ENCODE measurements around the gene COL6A6. TPM values are rescaled to one million over a fixed set of nuclear protein-coding genes. Genes with fewer than 3 reads are reported as not detected.

Gene COL6A6
- total RNA-seq, result not detected
- 0.05 TPM for polyA plus RNA-seq (2013, experiment 1 of 2)
- 1.4 TPM for polyA plus RNA-seq (2013, experiment 2 of 2)
- 0 to 0.25 (median 0) reads per million in 172 experiments for total RNA-seq

DNA sequence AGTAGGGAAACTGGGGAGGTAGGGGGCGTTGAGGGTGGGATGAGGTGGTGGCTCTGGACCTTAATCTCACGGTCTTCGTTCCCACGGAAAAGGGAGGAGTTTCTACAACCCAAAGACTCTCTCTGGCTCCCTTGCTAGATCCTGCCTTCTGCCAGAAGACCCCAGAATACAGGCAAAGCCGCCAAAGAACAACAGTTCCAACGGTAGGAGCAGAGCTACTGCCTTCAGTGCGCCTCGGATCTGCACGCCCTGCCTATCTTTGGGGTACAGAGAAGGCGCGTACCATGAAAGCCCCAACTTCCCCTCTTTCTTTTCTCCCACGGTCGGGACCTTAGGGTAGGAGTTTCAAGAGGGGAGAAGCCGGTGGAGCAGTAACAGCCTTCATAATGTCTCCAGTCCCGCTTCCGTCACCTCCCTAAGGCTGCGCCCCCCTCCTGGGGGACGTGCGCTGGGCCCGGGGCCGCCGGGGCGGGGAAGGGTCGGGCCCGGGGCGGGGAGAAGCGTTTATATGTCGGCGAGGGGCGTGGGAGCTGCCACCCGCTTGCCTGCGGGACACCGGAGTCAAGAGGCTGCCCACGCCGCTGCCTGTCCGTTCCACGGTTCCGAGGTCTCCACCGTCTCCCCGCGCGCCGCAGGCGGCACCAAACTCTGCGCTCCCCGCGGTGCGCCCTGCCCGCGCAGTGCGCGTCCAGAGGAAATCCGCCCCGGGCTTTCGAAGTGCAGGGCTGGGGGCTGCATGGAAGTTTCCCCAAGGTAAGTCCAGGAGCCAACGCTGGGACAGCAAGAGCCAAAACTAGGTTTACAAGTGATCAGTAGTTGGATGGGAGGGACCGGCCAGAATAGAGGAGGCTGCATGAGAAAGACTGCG, at the start of gene COL6A6:
Gene COL6A6, plus strand, starts transcription at position 533 of the 868 bp plus-strand sequence. CDS start 43,188 bp downstream, outside the sequence.
- Histone ChIP-seq H3K27ac (ENCODE audit: low read depth in 1 of 2, low read length in 2 of 2) (no peak within 1 kb of the TSS), H3K4me3 (ENCODE audit: low read length) (no peak within 1 kb of the TSS), H3K9me3 (ENCODE audit: control insufficient read depth in 1 of 2, insufficient read depth in 1 of 2, low read length in 2 of 2) (peaks cover 0 to 9% of the 10 kb centered on the region in 2 experiments), H3K27me3 (ENCODE audit: control insufficient read depth in 1 of 2, insufficient read depth in 2 of 2, low read length in 2 of 2) (peaks cover 10 to 32% of the 10 kb centered on the region in 2 experiments), H3K4me1 (ENCODE audit: insufficient read depth, low read length) (no peaks in the 10 kb centered on the region), H3K36me3 (ENCODE audit: insufficient read depth, low read length) (no peaks in the 10 kb centered on the region)
- no peaks in the 10 kb centered on the region for H3K4me1 Mint-ChIP-seq (ENCODE audit: low read depth)
- ATAC-seq (ENCODE audit: poor library complexity), result no peak
- H3K9me3 Mint-ChIP-seq, result no peaks in the 10 kb centered on the region
- H3K36me3 Mint-ChIP-seq (ENCODE audit: low read depth), result no peaks in the 10 kb centered on the region
- ChIA-PET POLR2A (no interaction called here), CTCF (no interaction called here)
- peaks cover 59% of the 10 kb centered on the region for H3K27me3 Mint-ChIP-seq
- intact Hi-C loops (cut with DNase I, micrococcal nuclease), result no loop called here
- no peak within 1 kb of the TSS for H3K27ac Mint-ChIP-seq
- TF ChIP-seq, protein P1, sequence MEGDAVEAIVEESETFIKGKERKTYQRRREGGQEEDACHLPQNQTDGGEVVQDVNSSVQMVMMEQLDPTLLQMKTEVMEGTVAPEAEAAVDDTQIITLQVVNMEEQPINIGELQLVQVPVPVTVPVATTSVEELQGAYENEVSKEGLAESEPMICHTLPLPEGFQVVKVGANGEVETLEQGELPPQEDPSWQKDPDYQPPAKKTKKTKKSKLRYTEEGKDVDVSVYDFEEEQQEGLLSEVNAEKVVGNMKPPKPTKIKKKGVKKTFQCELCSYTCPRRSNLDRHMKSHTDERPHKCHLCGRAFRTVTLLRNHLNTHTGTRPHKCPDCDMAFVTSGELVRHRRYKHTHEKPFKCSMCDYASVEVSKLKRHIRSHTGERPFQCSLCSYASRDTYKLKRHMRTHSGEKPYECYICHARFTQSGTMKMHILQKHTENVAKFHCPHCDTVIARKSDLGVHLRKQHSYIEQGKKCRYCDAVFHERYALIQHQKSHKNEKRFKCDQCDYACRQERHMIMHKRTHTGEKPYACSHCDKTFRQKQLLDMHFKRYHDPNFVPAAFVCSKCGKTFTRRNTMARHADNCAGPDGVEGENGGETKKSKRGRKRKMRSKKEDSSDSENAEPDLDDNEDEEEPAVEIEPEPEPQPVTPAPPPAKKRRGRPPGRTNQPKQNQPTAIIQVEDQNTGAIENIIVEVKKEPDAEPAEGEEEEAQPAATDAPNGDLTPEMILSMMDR (IDR thresholded peaks at IDR 0.05), result no peak
- no peak within 1 kb of the TSS for H3K4me3 Mint-ChIP-seq
- DNase-seq, result no peak

DNA sequence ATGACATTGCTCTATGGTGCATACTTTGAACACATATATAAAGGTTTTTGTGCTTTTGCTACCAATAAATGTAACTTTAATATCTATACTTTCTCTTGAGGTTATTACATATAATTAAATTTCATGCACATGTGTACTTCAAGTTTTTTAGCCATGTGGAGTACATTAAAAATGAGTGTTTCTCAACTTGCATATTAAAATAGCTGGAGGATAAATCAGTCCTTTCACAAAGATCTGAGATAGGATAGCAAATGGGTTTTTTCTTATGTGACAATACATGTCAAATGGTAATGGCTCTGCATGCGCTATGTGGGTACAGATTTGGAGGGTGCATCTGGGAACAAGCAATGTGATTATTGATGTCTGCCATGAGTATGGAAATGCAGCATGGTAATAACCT, 48.7 kb upstream of the COL6A6 start:
- Mint-ChIP-seq H3K4me1 (ENCODE audit: low read depth) (no peaks in the 10 kb centered on the region), H3K4me3 (no peak overlapping the region), H3K27me3 (peaks cover 57% of the 10 kb centered on the region), H3K36me3 (ENCODE audit: low read depth) (no peaks in the 10 kb centered on the region), H3K9me3 (no peaks in the 10 kb centered on the region), H3K27ac (no peak overlapping the region)
- ChIA-PET CTCF (no interaction called here), POLR2A (no interaction called here)
- H3K4me1 ChIP-seq (ENCODE audit: insufficient read depth, low read length), result no peaks in the 10 kb centered on the region
- H3K36me3 ChIP-seq (ENCODE audit: insufficient read depth, low read length), result no peaks in the 10 kb centered on the region
- intact Hi-C loops (cut with DNase I, micrococcal nuclease), result no loop called here
- TF ChIP-seq, protein P1 (IDR thresholded peaks at IDR 0.05), result no peak
- no peak for DNase-seq
- H3K27ac ChIP-seq (ENCODE audit: low read depth in 1 of 2, low read length in 2 of 2), result no peak overlapping the region
- H3K4me3 ChIP-seq (ENCODE audit: low read length), result no peak overlapping the region
- H3K9me3 ChIP-seq (ENCODE audit: control insufficient read depth in 1 of 2, insufficient read depth in 1 of 2, low read length in 2 of 2), result no peaks in the 10 kb centered on the region
- H3K27me3 ChIP-seq (ENCODE audit: control insufficient read depth in 1 of 2, insufficient read depth in 2 of 2, low read length in 2 of 2), result peaks cover 3 to 9% of the 10 kb centered on the region in 2 experiments
- no peak for ATAC-seq (ENCODE audit: poor library complexity)

- H3K4me3 Mint-ChIP-seq, result no peak overlapping the region
- intact Hi-C loops (cut with DNase I, micrococcal nuclease), result no loop called here
- H3K27me3 Mint-ChIP-seq, result peaks cover 48% of the 10 kb centered on the region
- no peaks in the 10 kb centered on the region for H3K36me3 ChIP-seq (ENCODE audit: insufficient read depth, low read length)
- no peaks in the 10 kb centered on the region for H3K9me3 ChIP-seq (ENCODE audit: control insufficient read depth in 1 of 2, insufficient read depth in 1 of 2, low read length in 2 of 2)
- ChIA-PET POLR2A (no interaction called here), CTCF (no interaction called here)
- no peaks in the 10 kb centered on the region for H3K4me1 ChIP-seq (ENCODE audit: insufficient read depth, low read length)
- no peak for ATAC-seq (ENCODE audit: poor library complexity)
- no peak overlapping the region for H3K27ac ChIP-seq (ENCODE audit: low read depth in 1 of 2, low read length in 2 of 2)
- no peak for DNase-seq
- H3K27ac Mint-ChIP-seq, result no peak overlapping the region
- peaks cover 0 to 3% of the 10 kb centered on the region in 2 experiments for H3K27me3 ChIP-seq (ENCODE audit: control insufficient read depth in 1 of 2, insufficient read depth in 2 of 2, low read length in 2 of 2)
- TF ChIP-seq, protein P1 (IDR thresholded peaks at IDR 0.05), result no peak
- H3K4me3 ChIP-seq (ENCODE audit: low read length), result no peak overlapping the region
- H3K9me3 Mint-ChIP-seq, result no peaks in the 10 kb centered on the region
- H3K4me1 Mint-ChIP-seq (ENCODE audit: low read depth), result no peaks in the 10 kb centered on the region
- no peaks in the 10 kb centered on the region for H3K36me3 Mint-ChIP-seq (ENCODE audit: low read depth)
Measured at GRCh38 chr3:130470126-130470525, 46.9 kb upstream of the COL6A6 start.
